SK-N-SH (cell line): ENCODE results near the gene NRL. TPM values are rescaled to one million over a fixed set of nuclear protein-coding genes. Genes with fewer than 3 reads are reported as not detected.

Source experiments
- CTCF ChIA-PET: fragments of 300-600, 350-600 bp; formaldehyde crosslinking; extraction: SDS; loops from one replicate; lab custom pipeline; 2021; lab: Yijun Ruan, JAX
- POLR2A ChIA-PET: fragments of 350-600 bp; sonication (Branson Sonifier 250); formaldehyde crosslinking; extraction: SDS; loops from one replicate; lab custom pipeline; 2020; ENCODE audit warnings: antibody characterized with exemption, inconsistent platforms; lab: Yijun Ruan, JAX
- DNase-seq: peaks from one replicate; pipeline ENCODE4 v3.0.0; 2012
- H2AFZ ChIP-seq: fragments of 200-600 bp; sonication (generic); 2 replicates; pipeline ENCODE4 v1.8.1; 2016; ENCODE audit warnings: antibody characterized with exemption, mild to moderate bottlenecking, low read depth
- H3F3A ChIP-seq: fragments of 200-600 bp; sonication (generic); replicated peaks from 2 replicates; pipeline ENCODE3; 2016; ENCODE audit warnings: antibody characterized with exemption, mild to moderate bottlenecking; ENCODE audit not compliant: insufficient read depth
- H3K27ac ChIP-seq, 2 experiments: fragments of 200-500 bp in 1 of 2; fragments of 200-600 bp in 1 of 2; sonication (Bioruptor generic) in 1 of 2; sonication (generic), shearing (Covaris generic) in 1 of 2; 2 replicates each; pipeline versions ENCODE4 v1.5.1 to v1.6.1; 2014 to 2016; ENCODE audit warnings: low read depth in 2 of 2, inconsistent platforms in 1 of 2, low read length in 1 of 2, mild to moderate bottlenecking in 1 of 2, mixed read lengths in 1 of 2
- H3K27me3 ChIP-seq: fragments of 200-600 bp; sonication (generic), shearing (Covaris generic); 2 replicates; pipeline ENCODE4 v1.6.1; 2016; ENCODE audit warnings: mixed run types; ENCODE audit not compliant: insufficient read depth
- H3K36me3 ChIP-seq, 2 experiments: fragments of 200-500 bp in 1 of 2; fragments of 200-600 bp in 1 of 2; sonication (Bioruptor generic) in 1 of 2; sonication (generic) in 1 of 2; replicated peaks in 1 of 2; 2 replicates each; pipeline versions ENCODE3 to v1.5.1; 2014 to 2016; ENCODE audit warnings: low read length in 1 of 2, mild to moderate bottlenecking in 1 of 2; ENCODE audit not compliant: insufficient read depth in 2 of 2, control insufficient read depth in 1 of 2
- H3K4me1 ChIP-seq, 2 experiments: fragments of 200-500 bp in 1 of 2; fragments of 200-600 bp in 1 of 2; sonication (Bioruptor generic) in 1 of 2; sonication (generic), shearing (Covaris generic) in 1 of 2; 2 replicates each; pipeline versions ENCODE4 v1.5.1 to v1.6.1; 2014 to 2016; ENCODE audit warnings: low read depth in 1 of 2, low read length in 1 of 2, mixed run types in 1 of 2; ENCODE audit not compliant: insufficient read depth in 2 of 2, control insufficient read depth in 1 of 2
- H3K4me2 ChIP-seq: fragments of 200-600 bp; sonication (generic), shearing (Covaris generic); 2 replicates; pipeline ENCODE4 v1.6.1; 2017; ENCODE audit warnings: mixed run types
- H3K4me3 ChIP-seq, 2 experiments: fragments of 200-500 bp in 1 of 2; fragments of 200-600 bp in 1 of 2; sonication (Bioruptor generic) in 1 of 2; sonication (generic), shearing (Covaris generic) in 1 of 2; 2 replicates each; pipeline versions ENCODE4 v1.5.1 to v1.8.1; 2014 to 2016; ENCODE audit warnings: low read depth in 2 of 2, inconsistent platforms in 1 of 2, low read length in 1 of 2, mild to moderate bottlenecking in 1 of 2, mixed read lengths in 1 of 2, moderate library complexity in 1 of 2
- H3K79me2 ChIP-seq: fragments of 200-600 bp; sonication (generic); 2 replicates; pipeline ENCODE4 v1.8.1; 2017; ENCODE audit warnings: mild to moderate bottlenecking; ENCODE audit not compliant: insufficient read depth
- H3K9ac ChIP-seq: fragments of 200-600 bp; sonication (generic); 2 replicates; pipeline ENCODE4 v1.6.1; 2017; ENCODE audit warnings: mixed run types
- H3K9me2 ChIP-seq: fragments of 200-600 bp; sonication (generic); 2 replicates; pipeline ENCODE4 v1.6.1; 2017; ENCODE audit warnings: mixed run types
- H3K9me3 ChIP-seq: fragments of 200-600 bp; sonication (generic); 2 replicates; pipeline ENCODE4 v1.6.1; 2017; ENCODE audit warnings: mixed run types, mild to moderate bottlenecking, moderate library complexity
- H4K20me1 ChIP-seq: fragments of 200-600 bp; sonication (generic); 2 replicates; pipeline ENCODE4 v1.6.1; 2017; ENCODE audit warnings: mild to moderate bottlenecking, mixed run types; ENCODE audit not compliant: insufficient read depth
- CHD2 ChIP-seq: fragments of 150-350 bp; IDR thresholded peaks from 2 replicates; pipeline ENCODE4 v1.6.1; 2018; ENCODE audit warnings: low read length; ENCODE audit not compliant: partially characterized antibody
- ELF1 ChIP-seq: IDR thresholded peaks from 2 replicates; pipeline ENCODE4 v1.4.0; 2012
- EP300 ChIP-seq, 2 experiments: IDR thresholded peaks; 2 replicates each; pipeline versions ENCODE4 v1.4.0 to v1.6.1; 2012; ENCODE audit warnings: borderline replicate concordance in 1 of 2, low read depth in 1 of 2, low read length in 1 of 2
- FOXM1 ChIP-seq: IDR thresholded peaks from 2 replicates; pipeline ENCODE4 v1.4.0; 2012; ENCODE audit warnings: low read depth, mild to moderate bottlenecking
- NFIC ChIP-seq: IDR thresholded peaks from 2 replicates; pipeline ENCODE4 v1.4.0; 2012; ENCODE audit warnings: borderline replicate concordance
- POLR2AphosphoS5 ChIP-seq: IDR thresholded peaks from 2 replicates; pipeline ENCODE4 v1.6.1; 2012; ENCODE audit warnings: low read depth, low read length
- RAD21 ChIP-seq: IDR thresholded peaks from 2 replicates; pipeline ENCODE4 v1.6.1; 2012; ENCODE audit warnings: mild to moderate bottlenecking, low read length
- RCOR1 ChIP-seq: fragments of 150-350 bp; IDR thresholded peaks from 2 replicates; pipeline ENCODE4 v1.6.1; 2017; ENCODE audit warnings: antibody characterized with exemption, low read length
- REST ChIP-seq: IDR thresholded peaks from 2 replicates; pipeline ENCODE4 v1.6.1; 2012; ENCODE audit warnings: mild to moderate bottlenecking, low read depth, low read length, moderate library complexity
- TAF1 ChIP-seq: IDR thresholded peaks from 2 replicates; pipeline ENCODE4 v1.6.1; 2012; ENCODE audit warnings: low read depth, mild to moderate bottlenecking, low read length, moderate library complexity, borderline replicate concordance
- YY1 ChIP-seq: IDR thresholded peaks from 2 replicates; pipeline ENCODE4 v1.4.0; 2012; ENCODE audit warnings: low read depth, mild to moderate bottlenecking
- WGBS: methylation state at CpG from one replicate; pipeline ENCODE4 v1.1.6; 2017; ENCODE audit warnings: low lambda C conversion rate; 5-methylcytosine and 5-hydroxymethylcytosine counted together
- polyA plus RNA-seq, 3 experiments: library from polyadenylated mRNA; depleted of rRNA; stranded (reverse); fragments of >200 nt; gene quantifications; 2 replicates each; pipeline ENCODE4 v1.2.3, GENCODE V29; 2012
- TF ChIP-seq, protein P1 (sequence below): IDR thresholded peaks from 2 replicates; pipeline ENCODE4 v1.4.0; 2012; ENCODE audit warnings: low read depth
- TF ChIP-seq, protein P2 (sequence below): fragments of 150-350 bp; IDR thresholded peaks from 2 replicates; pipeline ENCODE4 v1.6.1; 2016; ENCODE audit warnings: mild to moderate bottlenecking, low read depth, low read length

NRL gene
- polyA plus RNA-seq, 1 of the 3 experiments (the other 2 are of a cell fraction) = 0.76 TPM

DNA sequence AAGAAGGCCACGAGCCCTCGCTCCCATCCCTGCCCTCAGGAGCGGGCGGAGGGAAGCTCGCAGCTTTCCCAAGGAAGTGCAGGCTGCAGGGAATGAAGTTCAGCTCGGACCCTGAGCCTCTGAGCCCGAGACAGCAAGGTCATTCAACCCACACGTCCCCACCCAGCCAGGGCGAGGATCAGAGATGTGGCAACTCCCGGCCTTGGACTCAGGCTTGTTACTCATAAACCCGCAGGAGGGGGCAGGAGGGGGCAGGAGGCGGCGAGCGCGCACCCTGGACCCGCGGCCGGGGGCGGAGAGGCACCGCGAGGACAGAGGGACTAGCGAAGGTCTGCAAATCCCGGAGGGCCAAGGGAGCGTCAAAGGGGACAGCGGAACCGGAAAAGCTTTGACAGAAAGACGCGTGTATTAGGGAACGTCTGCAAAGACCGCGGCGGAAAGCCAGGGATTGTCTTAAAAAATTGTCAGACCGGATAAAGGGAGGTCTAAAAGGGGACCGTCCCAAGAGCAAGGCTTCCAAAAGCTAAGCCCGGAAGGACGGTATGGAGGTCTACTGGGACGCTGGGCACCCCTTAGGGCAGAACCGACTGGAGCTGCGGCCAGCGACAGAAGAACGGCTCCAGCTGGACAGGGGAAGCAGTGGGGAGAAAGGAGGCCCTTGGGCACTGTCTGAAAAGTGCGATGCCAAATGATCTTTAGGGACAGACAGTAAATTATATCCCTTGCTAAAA, 783 bp downstream of the NRL start (continued):
- TF ChIP-seq REST = no peak
- TF ChIP-seq, protein P1, sequence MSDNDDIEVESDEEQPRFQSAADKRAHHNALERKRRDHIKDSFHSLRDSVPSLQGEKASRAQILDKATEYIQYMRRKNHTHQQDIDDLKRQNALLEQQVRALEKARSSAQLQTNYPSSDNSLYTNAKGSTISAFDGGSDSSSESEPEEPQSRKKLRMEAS = peak; percentile 85
- peak; percentile 72 for TF ChIP-seq TAF1
- TF ChIP-seq, protein P2, sequence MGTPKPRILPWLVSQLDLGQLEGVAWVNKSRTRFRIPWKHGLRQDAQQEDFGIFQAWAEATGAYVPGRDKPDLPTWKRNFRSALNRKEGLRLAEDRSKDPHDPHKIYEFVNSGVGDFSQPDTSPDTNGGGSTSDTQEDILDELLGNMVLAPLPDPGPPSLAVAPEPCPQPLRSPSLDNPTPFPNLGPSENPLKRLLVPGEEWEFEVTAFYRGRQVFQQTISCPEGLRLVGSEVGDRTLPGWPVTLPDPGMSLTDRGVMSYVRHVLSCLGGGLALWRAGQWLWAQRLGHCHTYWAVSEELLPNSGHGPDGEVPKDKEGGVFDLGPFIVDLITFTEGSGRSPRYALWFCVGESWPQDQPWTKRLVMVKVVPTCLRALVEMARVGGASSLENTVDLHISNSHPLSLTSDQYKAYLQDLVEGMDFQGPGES = peak; percentile 53
- TF ChIP-seq YY1 = peak; percentile 73; the same call in 1 of the 2 replicates
- TF ChIP-seq EP300 (IDR thresholded peaks at IDR 0.05; ENCODE audit: borderline replicate concordance in 1 of 2, low read depth in 1 of 2, low read length in 1 of 2) = peak in 1 of 2 experiments; percentile 31; a peak in 2 of 4 replicates
- TF ChIP-seq POLR2AphosphoS5 = no peak; the same call in 1 of the 2 replicates
- TF ChIP-seq CHD2 = peak; percentile 22
- no peak for TF ChIP-seq NFIC

- TF ChIP-seq RCOR1 = no peak
- TF ChIP-seq NFIC = no peak
- TF ChIP-seq FOXM1 = no peak
- no peak for TF ChIP-seq TAF1
- no peak for TF ChIP-seq RAD21
- TF ChIP-seq ELF1 = no peak
- H2AFZ ChIP-seq = peak overlapping the region; percentile 74
- H3K79me2 ChIP-seq = peaks cover 6% of the 10 kb centered on the region; the same call in 1 of the 2 replicates
- H3K9me2 ChIP-seq = no peaks in the 10 kb centered on the region
- peak overlapping the region; percentile 91 for H3K9ac ChIP-seq
- no peaks in the 10 kb centered on the region for H3K27me3 ChIP-seq
- no peaks in the 10 kb centered on the region for H3K9me3 ChIP-seq
- H3K36me3 ChIP-seq = peaks cover 6 to 17% of the 10 kb centered on the region in 2 experiments
- H3K4me2 ChIP-seq = peak overlapping the region; percentile 90
- H4K20me1 ChIP-seq = no peaks in the 10 kb centered on the region
- no peak for DNase-seq
- peak overlapping the region; percentile 71 to 88 for H3K4me3 ChIP-seq
- H3K4me1 ChIP-seq = peaks cover 10 to 17% of the 10 kb centered on the region in 2 experiments
- CTCF ChIA-PET = interaction anchor here (0.9 to 3.8 kb wide), 7 partner anchors 20 to 130 kb away, joined by 3 to 25 read pairs (median 7); partner anchors contain the start of genes CARMIL3, IRF9, PCK2 and TINF2
- 32% methylated on average over 14 of the region's 15 CpGs for WGBS
- peaks cover 14% of the 10 kb centered on the region for H3F3A ChIP-seq
- POLR2A ChIA-PET = interaction anchor here (0.8 to 3.2 kb wide), 12 partner anchors 10 to 158 kb away, joined by 4 to 28 read pairs (median 8); partner anchors contain the start of genes EMC9, IRF9, PCK2 and PSME1
- peak overlapping the region; percentile 97 to 99 for H3K27ac ChIP-seq
These were observed 1.4 kb downstream of the NRL start for GRCh38 chr14:24113379-24113800.
